Transverse colon (tissue), 4 donors: ENCODE measurements around the gene OFD1. TPM values are rescaled to one million over a fixed set of nuclear protein-coding genes. Genes with fewer than 3 reads are reported as not detected.

ENCODE experiments used
- DNase-seq: peaks from one replicate; pipeline ENCODE4 v3.0.0-alpha.2; 2019
- H3K27ac ChIP-seq, 4 donors: fragments of 200-600 bp; sonication (generic); 2 replicates each; pipeline ENCODE4 v1.5.1; 2016 to 2018; ENCODE audit warnings: inconsistent platforms in 4 of 4
- H3K27me3 ChIP-seq: fragments of 200-600 bp; sonication (generic); 2 replicates; pipeline ENCODE4 v1.5.1; 2017; ENCODE audit warnings: inconsistent platforms
- H3K36me3 ChIP-seq, 4 donors: fragments of 200-600 bp; sonication (generic); 2 replicates each; pipeline ENCODE4 v1.5.1; 2017 to 2019; ENCODE audit warnings: inconsistent platforms in 4 of 4
- H3K4me1 ChIP-seq, 4 donors: fragments of 200-600 bp; sonication (generic); 2 replicates each; pipeline ENCODE4 v1.5.1; 2017 to 2020; ENCODE audit warnings: inconsistent platforms in 4 of 4
- H3K4me3 ChIP-seq, 4 donors: fragments of 200-600 bp; sonication (generic); 1 replicate in 1 of 4; 2 replicates in 3 of 4; pipeline versions ENCODE4 v1.5.1 to v1.6.1; 2017 to 2019; ENCODE audit warnings: inconsistent platforms in 4 of 4
- H3K9me3 ChIP-seq, 2 donors: fragments of 200-600 bp; sonication (generic); 2 replicates each; pipeline ENCODE4 v1.5.1; 2017 to 2019; ENCODE audit warnings: inconsistent platforms in 2 of 2
- CTCF ChIP-seq, 5 experiments: fragments of 200-600 bp in 3 of 5; fragments of 450-650 bp in 2 of 5; sonication (generic) in 3 of 5; IDR thresholded peaks; 1 replicate in 2 of 5; 2 replicates in 3 of 5; pipeline ENCODE4 v1.5.1; 2016 to 2017; ENCODE audit warnings: antibody characterized with exemption in 5 of 5, inconsistent platforms in 3 of 5, mild to moderate bottlenecking in 2 of 5, moderate library complexity in 1 of 5
- EP300 ChIP-seq: sonication (generic); formaldehyde crosslinking; IDR thresholded peaks from one replicate; pipeline ENCODE4 v1.6.1; 2017; ENCODE audit warnings: antibody characterized with exemption, low read depth
- POLR2A ChIP-seq: fragments of 450-650 bp; IDR thresholded peaks from one replicate; pipeline ENCODE4 v1.6.1; 2016; ENCODE audit warnings: antibody characterized with exemption, mild to moderate bottlenecking, moderate library complexity
- POLR2AphosphoS5 ChIP-seq, 3 donors: sonication (generic); formaldehyde crosslinking; IDR thresholded peaks; one replicate each; pipeline ENCODE4 v1.6.1; 2016; ENCODE audit warnings: antibody characterized with exemption in 3 of 3
- WGBS, 2 donors: methylation state at CpG; one replicate each; pipeline ENCODE4 v1.1.5; 2018; ENCODE audit warnings: low coverage in 1 of 2; 5-methylcytosine and 5-hydroxymethylcytosine counted together
- in situ Hi-C, 4 donors: fragments of 200-750 bp; cut with MboI; loops; one replicate each; pipeline versions ENCODE4 v1.15.0 to v1.15.1; 2017; ENCODE audit warnings: low sequenced_read_pairs in 3 of 4, low pct_ligation_motif_present in 1 of 4, low pct_unique_long_range_greater_than_20kb in 1 of 4
- intact Hi-C: fragments of 100-400 bp; cut with DNase I; formaldehyde crosslinking; loops from one replicate; pipeline ENCODE4 v1.15.1; 2023; ENCODE audit warnings: low total_unique reads
- total RNA-seq, 4 donors: library from RNA; depleted of rRNA; stranded (reverse); fragments of >200 nt; gene quantifications; one replicate each; pipeline ENCODE4 v1.1.0, GENCODE V29; 2016

OFD1 gene
- total RNA-seq, 4 donors from 2014 or later, result 27.2 to 184 (median 62.8) TPM

DNA sequence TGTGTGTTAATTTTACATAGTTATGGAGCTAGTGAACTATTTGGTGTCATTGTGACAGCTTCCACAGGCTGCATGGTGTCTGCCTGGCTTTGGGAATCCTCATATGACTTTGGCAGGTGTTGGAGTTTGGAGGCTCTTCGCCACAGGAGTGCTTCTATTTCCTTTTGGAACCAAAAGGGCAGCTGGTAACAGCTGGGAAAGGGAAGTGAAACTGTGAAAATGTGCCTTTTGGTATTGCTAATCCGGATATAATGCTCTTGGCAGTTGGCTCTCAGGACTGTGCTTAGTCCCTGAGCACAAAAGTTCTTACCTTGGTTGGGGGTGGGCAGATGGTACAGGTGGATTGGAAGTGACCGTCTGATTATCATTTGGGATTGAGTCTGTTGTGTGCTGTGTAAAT is 18.1 kb downstream of the OFD1 start:
- H3K9me3 ChIP-seq, result no peaks in the 10 kb centered on the region
- no peaks in the 10 kb centered on the region for H3K36me3 ChIP-seq
- H3K27me3 ChIP-seq, result no peaks in the 10 kb centered on the region
- H3K27ac ChIP-seq, result no peak overlapping the region
- WGBS, 2 donors, result 41% methylated on average over 3 of the region's 3 CpGs; no CpG with 5 or more reads in 1 of the 2 donors
- no peak for DNase-seq
- H3K4me1 ChIP-seq, result no peaks in the 10 kb centered on the region
- no peak for TF ChIP-seq POLR2A
- TF ChIP-seq CTCF (IDR thresholded peaks at IDR 0.05), result no peak
- TF ChIP-seq POLR2AphosphoS5 (IDR thresholded peaks at IDR 0.05), result no peak
- H3K4me3 ChIP-seq, result no peak overlapping the region
- intact Hi-C loops, result loop anchor here (10.0 kb wide), 1 partner anchor 282 kb away; no protein-coding TSS in a partner anchor
- in situ Hi-C loops, result loop anchor here in 3 of 4 donors (10.0 to 25.0 kb wide), 3 partner anchors 240 to 285 kb away; partner anchors contain the start of gene GEMIN8 (in 3 of the 3)

DNA sequence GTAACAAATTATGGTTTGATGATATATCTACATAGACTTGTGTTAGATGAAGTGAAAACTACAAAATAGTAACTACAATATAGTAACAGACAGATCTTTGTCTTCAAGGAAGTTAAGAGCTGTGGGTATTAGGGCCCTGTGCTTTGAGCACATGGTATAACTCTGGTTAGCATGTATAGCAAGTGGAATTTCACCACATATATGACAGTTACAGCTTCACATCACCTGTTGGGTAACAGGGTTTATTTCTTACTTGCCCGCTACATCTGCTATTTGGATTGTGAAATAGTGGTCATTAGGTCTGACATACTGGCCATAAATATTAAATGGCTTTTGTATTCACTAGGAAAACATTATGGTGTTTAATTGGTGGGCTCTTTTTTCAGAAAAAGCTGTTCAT is 20.2 kb downstream of the OFD1 start:
- Histone ChIP-seq H3K4me3 (no peak overlapping the region), H3K27ac (no peak overlapping the region), H3K36me3 (no peaks in the 10 kb centered on the region), H3K27me3 (no peaks in the 10 kb centered on the region), H3K9me3 (no peaks in the 10 kb centered on the region), H3K4me1 (no peaks in the 10 kb centered on the region)
- intact Hi-C loops, result loop anchor here (10.0 kb wide), 1 partner anchor 280 kb away; no protein-coding TSS in a partner anchor
- no peak for DNase-seq
- WGBS, 2 donors, result 96% methylated on average over 1 of the region's 1 CpG; no CpG with 5 or more reads in 1 of the 2 donors
- TF ChIP-seq CTCF (IDR thresholded peaks at IDR 0.05) (no peak), POLR2A (no peak), POLR2AphosphoS5 (IDR thresholded peaks at IDR 0.05) (no peak), EP300 (no peak)
- in situ Hi-C loops, result loop anchor here in 3 of 4 donors (10.0 to 25.0 kb wide), 3 partner anchors 242 to 283 kb away; partner anchors contain the start of gene GEMIN8 (in 3 of the 3)

DNA sequence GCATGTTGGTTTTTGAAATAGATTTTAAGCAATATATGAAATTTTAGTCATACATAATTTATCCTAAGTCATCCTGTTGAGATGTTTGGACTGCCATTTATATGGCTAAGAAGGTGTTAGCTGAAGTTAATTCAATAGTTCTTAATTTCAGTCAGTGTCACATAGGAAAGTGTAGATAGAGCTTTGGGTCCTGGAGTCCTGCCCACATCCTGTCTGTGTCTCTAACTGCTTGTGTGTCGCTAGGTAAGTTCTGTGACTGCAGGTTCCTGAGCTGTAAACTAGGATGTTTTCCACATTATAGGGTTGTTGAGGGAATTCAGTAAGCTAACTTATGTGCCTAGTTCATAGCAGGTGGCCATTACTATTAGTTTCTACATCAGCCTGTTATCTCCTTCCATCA is 20.7 kb downstream of the OFD1 start:
- no peaks in the 10 kb centered on the region for H3K27me3 ChIP-seq
- H3K9me3 ChIP-seq, result no peaks in the 10 kb centered on the region
- no peak for DNase-seq
- no peaks in the 10 kb centered on the region for H3K4me1 ChIP-seq
- no peak overlapping the region for H3K27ac ChIP-seq
- no peak overlapping the region for H3K4me3 ChIP-seq
- H3K36me3 ChIP-seq, result no peaks in the 10 kb centered on the region
- WGBS, 2 donors, result 69% methylated on average over 1 of the region's 1 CpG; no CpG with 5 or more reads in 1 of the 2 donors
- in situ Hi-C loops, result loop anchor here in 3 of 4 donors (10.0 to 25.0 kb wide), 3 partner anchors 243 to 282 kb away; partner anchors contain the start of gene GEMIN8 (in 3 of the 3)
- intact Hi-C loops, result loop anchor here (10.0 kb wide), 1 partner anchor 280 kb away; no protein-coding TSS in a partner anchor
- TF ChIP-seq POLR2A (no peak), EP300 (no peak), POLR2AphosphoS5 (IDR thresholded peaks at IDR 0.05) (no peak)

- intact Hi-C loops (loop anchor here (10.0 kb wide), 1 partner anchor 278 kb away; no protein-coding TSS in a partner anchor), in situ Hi-C loops (loop anchor here in 3 of 4 donors (10.0 to 25.0 kb wide), 3 partner anchors 244 to 281 kb away; partner anchors contain the start of gene GEMIN8 (in 3 of the 3))
- H3K36me3 ChIP-seq, result no peaks in the 10 kb centered on the region
- no peaks in the 10 kb centered on the region for H3K4me1 ChIP-seq
- H3K27me3 ChIP-seq, result no peaks in the 10 kb centered on the region
- TF ChIP-seq POLR2A, result no peak
- TF ChIP-seq POLR2AphosphoS5 (IDR thresholded peaks at IDR 0.05), result no peak
- no peak for TF ChIP-seq EP300
- no peak for TF ChIP-seq CTCF (IDR thresholded peaks at IDR 0.05)
- H3K9me3 ChIP-seq, result no peaks in the 10 kb centered on the region
- 89 to 93% methylated on average over 4 of the region's 4 CpGs for WGBS, 2 donors
- DNase-seq, result no peak
- H3K27ac ChIP-seq, result no peak overlapping the region
- no peak overlapping the region for H3K4me3 ChIP-seq
Measured at GRCh38 chrX:13756381-13756780, 21.8 kb downstream of the OFD1 start.
